ENCODE data around the gene LRRC25.
A peak's percentile ranks its signal among the peaks of the same experiment; 100 is the strongest.

Gene LRRC25

GRCh38 chr19:18436671-18437490 lies 39.5 kb upstream of the LRRC25 start:
- peak in 17 of 58 donors; percentile 12 to 61 (median 28) for DNase-seq

GRCh38 chr19:18435842-18436670 lies 38.6 kb upstream of the LRRC25 start:
- no peak for DNase-seq

GRCh38 chr19:18435178-18435841 lies 37.9 kb upstream of the LRRC25 start:
- no peak for DNase-seq

GRCh38 chr19:18434411-18435175 lies 37.2 kb upstream of the LRRC25 start:
- DNase-seq, result no peak

GRCh38 chr19:18433735-18434398 lies 36.4 kb upstream of the LRRC25 start:
- peak in 1 of 58 donors; percentile 28 for DNase-seq

- DNase-seq, result peak in 6 of 58 donors; percentile 32 to 74 (median 36)
These were observed 35.7 kb upstream of the LRRC25 start for GRCh38 chr19:18433015-18433691.

GRCh38 chr19:18432275-18433014 lies 35.0 kb upstream of the LRRC25 start:
- no peak for DNase-seq

GRCh38 chr19:18431351-18432197 lies 34.2 kb upstream of the LRRC25 start:
- peak in 1 of 58 donors; percentile 48 for DNase-seq

GRCh38 chr19:18430417-18431144 lies 33.2 kb upstream of the LRRC25 start:
- no peak for DNase-seq

- no peak for DNase-seq
These were observed 32.4 kb upstream of the LRRC25 start for GRCh38 chr19:18429717-18430416.

GRCh38 chr19:18428787-18429674 lies 31.6 kb upstream of the LRRC25 start:
- peak in 54 of 58 donors; percentile 19 to 87 (median 60) for DNase-seq

- no peak for DNase-seq
These were observed 30.9 kb upstream of the LRRC25 start for GRCh38 chr19:18428173-18428786.

- DNase-seq, result no peak
These were observed 30.3 kb upstream of the LRRC25 start for GRCh38 chr19:18427743-18428113.

GRCh38 chr19:18427080-18427742 lies 29.8 kb upstream of the LRRC25 start:
- DNase-seq, result no peak

GRCh38 chr19:18426416-18426767 lies 29.0 kb upstream of the LRRC25 start:
- no peak for DNase-seq

Measured in anterior cingulate cortex (tissue), 58 donors.